Peyer's patch (tissue), 4 donors: Measurements from ENCODE around the gene B3GNT2. TPM values are rescaled to one million over a fixed set of nuclear protein-coding genes. Genes with fewer than 3 reads are reported as not detected.
"Not testable (repeated sequence)": the region's sequence is repeated elsewhere in the genome, so short reads cannot be mapped to it uniquely, and the experiment has no call there.

Experiments used
- DNase-seq, 3 donors: peaks; one replicate each; pipeline ENCODE4 v3.0.0-alpha.2; 2017 to 2019
- H3K27ac ChIP-seq, 4 donors: fragments of 200-600 bp; sonication (generic); one replicate each; pipeline ENCODE4 v1.5.1; 2016 to 2019
- H3K27me3 ChIP-seq, 2 donors: fragments of 200-600 bp; sonication (generic); one replicate each; pipeline ENCODE4 v1.5.1; 2019
- H3K36me3 ChIP-seq, 3 donors: fragments of 200-600 bp; sonication (generic); one replicate each; pipeline ENCODE4 v1.5.1; 2016 to 2019
- H3K4me1 ChIP-seq, 4 donors: fragments of 200-600 bp; sonication (generic); one replicate each; pipeline ENCODE4 v1.5.1; 2016 to 2019
- H3K4me3 ChIP-seq, 4 donors: fragments of 200-600 bp; sonication (generic); 1 replicate in 3 of 4; 2 replicates in 1 of 4; pipeline ENCODE4 v1.5.1; 2016 to 2019; ENCODE audit warnings: mild to moderate bottlenecking in 1 of 4
- H3K9me3 ChIP-seq, 4 donors: fragments of 200-600 bp; sonication (generic); one replicate each; pipeline ENCODE4 v1.5.1; 2016 to 2019; ENCODE audit warnings: mild to moderate bottlenecking in 1 of 4
- CTCF ChIP-seq, 6 experiments: fragments of 450-650 bp in 4 of 6; fragments of 200-600 bp in 2 of 6; sonication (generic) in 1 of 6; IDR thresholded peaks; one replicate each; pipeline ENCODE4 v1.5.1; 2017 to 2019; ENCODE audit warnings: antibody characterized with exemption in 6 of 6, mild to moderate bottlenecking in 3 of 6, moderate library complexity in 1 of 6
- POLR2A ChIP-seq, 2 donors: fragments of 450-650 bp; IDR thresholded peaks; one replicate each; pipeline ENCODE4 v1.5.1; 2017; ENCODE audit warnings: antibody characterized with exemption in 2 of 2, mild to moderate bottlenecking in 2 of 2, moderate library complexity in 2 of 2
- total RNA-seq, 4 donors: library from RNA; depleted of rRNA; stranded (reverse); fragments of >200 nt; gene quantifications; one replicate each; pipeline ENCODE4 v1.1.0, GENCODE V29; 2016

The B3GNT2 gene
- total RNA-seq, 4 donors from 2014 or later: 5.8 to 25.6 (median 18.7) TPM

GRCh38 chr2:62151306-62151638 is 44.6 kb upstream of the B3GNT2 start:
- Histone ChIP-seq H3K27me3 (no peaks in the 10 kb centered on the region), H3K4me3 (no peak overlapping the region), H3K9me3 (no peaks in the 10 kb centered on the region), H3K4me1 (no peaks in the 10 kb centered on the region), H3K27ac (no peak overlapping the region), H3K36me3 (no peaks in the 10 kb centered on the region)
- no peak for DNase-seq
- TF ChIP-seq CTCF (IDR thresholded peaks at IDR 0.05) (no peak), POLR2A (IDR thresholded peaks at IDR 0.05) (no peak)

- no peak overlapping the region for H3K27ac ChIP-seq
- no peaks in the 10 kb centered on the region for H3K9me3 ChIP-seq
- no peak for TF ChIP-seq POLR2A (IDR thresholded peaks at IDR 0.05)
- no peak for TF ChIP-seq CTCF (IDR thresholded peaks at IDR 0.05)
- H3K36me3 ChIP-seq: no peaks in the 10 kb centered on the region
- H3K27me3 ChIP-seq: no peaks in the 10 kb centered on the region
- DNase-seq: no peak
- no peaks in the 10 kb centered on the region for H3K4me1 ChIP-seq
- H3K4me3 ChIP-seq: no peak overlapping the region
Observed at GRCh38 chr2:62152000-62152399, 43.9 kb upstream of the B3GNT2 start.

- no peak for TF ChIP-seq POLR2A (IDR thresholded peaks at IDR 0.05)
- TF ChIP-seq CTCF (IDR thresholded peaks at IDR 0.05): no peak
- no peak overlapping the region for H3K27ac ChIP-seq
- DNase-seq: no peak
Observed at GRCh38 chr2:62156861-62157496, 38.9 kb upstream of the B3GNT2 start.

GRCh38 chr2:62158444-62159121 is 37.3 kb upstream of the B3GNT2 start:
- TF ChIP-seq POLR2A (IDR thresholded peaks at IDR 0.05): no peak
- no peak for TF ChIP-seq CTCF (IDR thresholded peaks at IDR 0.05)
- Histone ChIP-seq H3K9me3 (no peaks in the 10 kb centered on the region), H3K4me3 (no peak overlapping the region), H3K36me3 (no peaks in the 10 kb centered on the region), H3K4me1 (no peaks in the 10 kb centered on the region), H3K27ac (no peak overlapping the region), H3K27me3 (no peaks in the 10 kb centered on the region)
- no peak for DNase-seq

More at GRCh38 chr2:62156861-62157496, 38.9 kb upstream of the B3GNT2 start:
- Histone ChIP-seq H3K36me3 (no peaks in the 10 kb centered on the region), H3K9me3 (no peaks in the 10 kb centered on the region), H3K27me3 (no peaks in the 10 kb centered on the region), H3K4me3 (no peak overlapping the region), H3K4me1 (no peaks in the 10 kb centered on the region)

- H3K27me3 ChIP-seq, DNase-seq, H3K27ac ChIP-seq, H3K4me1 ChIP-seq, H3K9me3 ChIP-seq, H3K4me3 ChIP-seq, H3K36me3 ChIP-seq: not testable (repeated sequence)
Observed at GRCh38 chr2:62160691-62161090, 35.2 kb upstream of the B3GNT2 start.

- H3K27me3 ChIP-seq: no peaks in the 10 kb centered on the region
- no peaks in the 10 kb centered on the region for H3K36me3 ChIP-seq
- no peaks in the 10 kb centered on the region for H3K4me1 ChIP-seq
- no peak overlapping the region for H3K4me3 ChIP-seq
- no peak for DNase-seq
- H3K9me3 ChIP-seq: no peaks in the 10 kb centered on the region
- H3K27ac ChIP-seq: no peak overlapping the region
- no peak for TF ChIP-seq CTCF (IDR thresholded peaks at IDR 0.05)
- no peak for TF ChIP-seq POLR2A (IDR thresholded peaks at IDR 0.05)
Observed at GRCh38 chr2:62163106-62163831, 32.6 kb upstream of the B3GNT2 start.
